IPS-15b (cell line): ENCODE data around the gene TTLL11.

Experiments used
- H3K27me3 ChIP-seq: one replicate; pipeline ENCODE4 v1.6.1; 2013; ENCODE audit warnings: low read length; ENCODE audit not compliant: control insufficient read depth, insufficient read depth
- H3K36me3 ChIP-seq: one replicate; pipeline ENCODE4 v1.6.1; 2013; ENCODE audit warnings: low read length; ENCODE audit not compliant: control insufficient read depth, insufficient read depth
- H3K4me1 ChIP-seq: one replicate; pipeline ENCODE4 v1.6.1; 2013; ENCODE audit warnings: mild to moderate bottlenecking, low read length; ENCODE audit not compliant: control insufficient read depth, insufficient read depth
- H3K4me3 ChIP-seq: one replicate; pipeline ENCODE4 v1.5.1; 2013; ENCODE audit warnings: low read depth, low read length
- H3K9ac ChIP-seq: one replicate; pipeline ENCODE4 v1.6.1; 2013; ENCODE audit warnings: low read depth, mild to moderate bottlenecking, low read length
- H3K9me3 ChIP-seq: one replicate; pipeline ENCODE4 v1.6.1; 2013; ENCODE audit warnings: mild to moderate bottlenecking, low read length; ENCODE audit not compliant: control insufficient read depth, insufficient read depth

The TTLL11 gene

DNA sequence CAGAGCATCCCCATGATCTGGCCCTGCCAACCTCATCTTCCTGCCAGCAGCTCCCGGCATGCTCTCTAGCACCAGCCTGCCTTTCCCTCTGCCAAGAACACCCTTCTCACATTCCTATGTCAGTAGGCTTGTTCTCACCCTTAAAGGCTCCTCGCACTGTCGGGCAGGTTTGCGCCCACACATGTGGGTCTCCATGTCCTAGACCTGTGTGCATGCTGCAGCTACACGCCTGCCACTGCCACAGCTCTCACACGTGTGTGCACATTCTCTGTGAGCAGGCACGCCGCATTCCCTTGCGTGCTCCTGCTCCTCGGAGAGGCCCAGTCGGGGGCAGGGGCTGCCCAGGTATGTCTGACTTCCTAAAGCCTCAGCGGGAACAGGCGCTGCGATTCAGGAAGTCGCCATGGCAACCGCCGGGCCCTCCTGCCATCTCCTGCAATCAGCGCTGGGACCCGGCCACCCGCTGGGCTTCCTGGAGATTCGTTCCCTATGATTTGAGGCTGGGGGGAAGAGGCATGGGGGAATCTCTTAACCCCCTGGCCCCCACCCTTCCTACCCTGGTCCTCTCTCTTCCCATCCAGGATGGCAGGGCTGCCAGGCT is 38.4 kb upstream of the TTLL11 start:
- Histone ChIP-seq H3K4me3 (no peak overlapping the region), H3K36me3 (no peaks in the 10 kb centered on the region), H3K9me3 (no peaks in the 10 kb centered on the region), H3K27me3 (peaks cover 69% of the 10 kb centered on the region), H3K4me1 (peaks cover 15% of the 10 kb centered on the region), H3K9ac (no peak overlapping the region)

DNA sequence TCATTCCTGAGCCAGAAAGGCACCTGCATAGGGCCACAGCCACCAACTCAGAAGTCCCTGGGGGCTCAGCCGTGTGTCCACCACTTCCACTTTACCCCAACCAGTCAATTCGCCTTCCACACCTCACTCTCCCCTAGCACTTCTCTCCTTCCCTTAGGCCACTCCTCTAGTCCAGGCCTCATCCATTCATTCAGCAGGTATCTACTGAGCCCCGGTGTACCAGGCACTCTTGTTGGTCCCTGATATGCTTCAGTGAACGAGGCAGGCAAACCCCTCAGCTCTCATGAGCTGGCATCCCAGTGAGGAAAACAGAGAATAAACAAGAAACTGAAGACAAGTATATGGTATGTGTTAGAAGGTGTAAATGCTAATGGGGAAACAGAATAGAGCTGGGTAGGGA is 37.7 kb upstream of the TTLL11 start:
- H3K36me3 ChIP-seq, result no peaks in the 10 kb centered on the region
- no peaks in the 10 kb centered on the region for H3K9me3 ChIP-seq
- H3K4me1 ChIP-seq, result peaks cover 17% of the 10 kb centered on the region
- no peak overlapping the region for H3K9ac ChIP-seq
- peaks cover 76% of the 10 kb centered on the region for H3K27me3 ChIP-seq
- no peak overlapping the region for H3K4me3 ChIP-seq

- H3K27me3 ChIP-seq, result peaks cover 84% of the 10 kb centered on the region
Observed at GRCh38 chr9:122129969-122130368, 36.9 kb upstream of the TTLL11 start.

DNA sequence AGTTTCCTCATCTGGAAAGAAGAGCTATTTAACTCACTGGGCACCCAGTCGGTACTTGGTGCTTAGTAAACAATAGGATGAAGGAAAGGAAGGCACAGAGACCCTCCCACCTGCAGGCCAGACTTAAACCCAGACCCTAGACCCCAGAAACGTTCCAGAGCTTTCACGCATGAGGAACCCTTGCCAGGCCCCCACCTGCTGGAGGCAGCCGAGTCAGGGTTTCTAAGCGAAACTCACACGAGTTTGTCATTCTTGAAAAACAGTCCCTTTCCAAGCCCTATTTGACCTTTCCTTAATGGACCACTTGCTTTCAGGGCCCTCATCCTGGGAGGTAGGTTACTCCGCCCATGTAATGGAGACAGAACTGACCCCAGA is 35.8 kb upstream of the TTLL11 start:
- Histone ChIP-seq H3K9ac (no peak overlapping the region), H3K9me3 (no peaks in the 10 kb centered on the region), H3K36me3 (no peaks in the 10 kb centered on the region), H3K4me1 (peaks cover 6% of the 10 kb centered on the region), H3K4me3 (no peak overlapping the region), H3K27me3 (peaks cover 84% of the 10 kb centered on the region)

More at GRCh38 chr9:122129969-122130368, 36.9 kb upstream of the TTLL11 start:
- Histone ChIP-seq H3K4me1 (peaks cover 13% of the 10 kb centered on the region), H3K36me3 (no peaks in the 10 kb centered on the region), H3K9me3 (no peaks in the 10 kb centered on the region), H3K4me3 (no peak overlapping the region), H3K9ac (no peak overlapping the region)

GRCh38 chr9:122128007-122128968 is 35.2 kb upstream of the TTLL11 start:
- H3K27me3 ChIP-seq, result peaks cover 78% of the 10 kb centered on the region
- H3K4me1 ChIP-seq, result peaks cover 6% of the 10 kb centered on the region
- H3K36me3 ChIP-seq, result no peaks in the 10 kb centered on the region
- H3K9me3 ChIP-seq, result no peaks in the 10 kb centered on the region
- no peak overlapping the region for H3K4me3 ChIP-seq
- H3K9ac ChIP-seq, result no peak overlapping the region

DNA sequence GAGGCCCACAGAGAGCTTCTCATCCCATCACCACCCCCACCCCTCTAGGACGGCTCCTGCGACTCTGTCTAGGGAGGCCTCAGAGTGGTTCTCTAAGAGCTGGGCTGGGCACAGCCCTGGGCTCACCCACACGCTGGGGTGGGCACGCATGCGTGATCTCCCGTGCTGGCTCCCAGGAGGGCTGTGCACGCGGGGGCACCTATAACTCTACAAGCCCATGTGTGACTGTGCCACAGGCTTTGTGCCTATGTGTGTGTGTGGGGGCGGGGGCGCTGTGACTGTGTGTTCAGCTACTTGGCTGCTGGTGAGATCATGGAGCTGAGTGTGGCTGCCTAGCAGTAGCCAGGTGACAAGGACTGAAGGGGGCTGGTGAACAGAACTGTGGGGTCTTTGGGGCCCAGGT is 34.3 kb upstream of the TTLL11 start:
- no peaks in the 10 kb centered on the region for H3K9me3 ChIP-seq

DNA sequence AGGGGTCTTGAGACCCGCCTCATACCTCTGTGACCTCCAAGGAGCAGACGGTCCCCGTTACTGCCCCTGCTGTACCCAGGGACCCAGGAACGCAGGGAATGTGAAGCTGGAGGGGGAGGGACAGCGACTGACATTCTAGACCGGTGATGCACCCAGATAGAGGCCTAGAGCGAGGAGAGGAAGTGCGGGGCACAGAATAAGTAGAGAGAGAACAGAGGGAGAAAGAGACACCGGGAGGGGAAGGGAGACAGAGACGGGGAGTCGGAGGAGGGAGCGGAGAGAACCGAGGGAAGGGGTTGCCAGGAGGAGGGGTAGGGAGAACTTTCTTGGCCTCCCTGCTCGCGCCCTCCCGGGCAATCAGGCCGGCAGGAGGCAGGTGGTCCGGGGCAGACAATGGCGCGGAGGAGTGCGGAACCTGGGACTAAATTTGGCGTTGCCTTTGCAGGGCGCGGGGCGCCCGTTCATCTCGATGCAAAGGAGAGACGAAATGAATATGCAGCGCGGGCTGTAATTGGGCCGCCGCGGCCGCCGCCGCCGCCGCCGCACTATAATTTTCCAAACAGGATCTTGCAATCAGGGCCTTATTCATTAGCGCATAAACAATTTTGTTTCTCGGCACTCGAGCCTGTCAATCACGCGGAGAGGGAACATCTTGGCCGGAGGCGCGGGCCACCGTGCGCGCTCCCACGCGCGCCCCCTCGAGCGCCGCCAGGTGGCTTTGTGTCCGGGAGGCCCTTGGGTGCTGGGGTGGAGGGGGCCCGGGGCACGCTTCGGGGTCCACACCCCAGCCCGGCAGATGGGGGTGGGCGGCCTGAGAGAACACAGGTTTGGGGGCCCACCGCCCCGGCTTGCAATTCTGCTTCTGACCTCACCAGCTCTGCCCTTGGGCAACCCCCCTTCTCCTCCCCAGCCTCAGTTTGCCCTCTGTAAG is 33.5 kb upstream of the TTLL11 start:
- H3K4me3 ChIP-seq, result peak overlapping the region; percentile 74
- H3K27me3 ChIP-seq, result peaks cover 64% of the 10 kb centered on the region
- no peaks in the 10 kb centered on the region for H3K9me3 ChIP-seq
- no peaks in the 10 kb centered on the region for H3K36me3 ChIP-seq
- H3K9ac ChIP-seq, result no peak overlapping the region
- H3K4me1 ChIP-seq, result peaks cover 6% of the 10 kb centered on the region

More for the DNA sequence above, 34.3 kb upstream of the TTLL11 start:
- H3K4me3 ChIP-seq, result no peak overlapping the region
- no peak overlapping the region for H3K9ac ChIP-seq
- no peaks in the 10 kb centered on the region for H3K36me3 ChIP-seq
- peaks cover 69% of the 10 kb centered on the region for H3K27me3 ChIP-seq
- peaks cover 9% of the 10 kb centered on the region for H3K4me1 ChIP-seq

GRCh38 chr9:122125509-122126330 is 32.6 kb upstream of the TTLL11 start:
- H3K9ac ChIP-seq, result peak overlapping the region; percentile 24
- peaks cover 56% of the 10 kb centered on the region for H3K27me3 ChIP-seq
- peaks cover 6% of the 10 kb centered on the region for H3K4me1 ChIP-seq
- H3K9me3 ChIP-seq, result no peaks in the 10 kb centered on the region
- no peaks in the 10 kb centered on the region for H3K36me3 ChIP-seq
- peak overlapping the region; percentile 74 for H3K4me3 ChIP-seq

DNA sequence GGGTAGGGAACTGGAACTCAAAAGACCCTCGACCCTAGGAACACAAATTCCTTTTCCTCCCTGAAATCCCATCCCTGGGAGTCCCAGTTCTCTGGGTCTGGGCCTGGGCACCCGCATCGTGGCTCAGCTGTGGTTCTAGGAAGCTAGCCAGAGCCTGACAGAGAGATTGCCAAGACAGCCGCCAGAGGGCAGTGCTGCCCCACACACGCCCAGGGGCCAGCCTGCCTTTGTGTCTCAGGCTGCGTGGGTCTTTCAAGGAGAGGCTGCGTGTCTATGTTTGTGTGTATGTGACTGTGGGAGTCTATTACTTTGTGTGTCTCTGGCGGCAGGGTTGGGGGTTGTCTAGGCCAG is 32.0 kb upstream of the TTLL11 start:
- Histone ChIP-seq H3K36me3 (no peaks in the 10 kb centered on the region), H3K4me3 (no peak overlapping the region), H3K4me1 (peaks cover 6% of the 10 kb centered on the region), H3K9ac (no peak overlapping the region), H3K27me3 (peaks cover 50% of the 10 kb centered on the region), H3K9me3 (no peaks in the 10 kb centered on the region)

DNA sequence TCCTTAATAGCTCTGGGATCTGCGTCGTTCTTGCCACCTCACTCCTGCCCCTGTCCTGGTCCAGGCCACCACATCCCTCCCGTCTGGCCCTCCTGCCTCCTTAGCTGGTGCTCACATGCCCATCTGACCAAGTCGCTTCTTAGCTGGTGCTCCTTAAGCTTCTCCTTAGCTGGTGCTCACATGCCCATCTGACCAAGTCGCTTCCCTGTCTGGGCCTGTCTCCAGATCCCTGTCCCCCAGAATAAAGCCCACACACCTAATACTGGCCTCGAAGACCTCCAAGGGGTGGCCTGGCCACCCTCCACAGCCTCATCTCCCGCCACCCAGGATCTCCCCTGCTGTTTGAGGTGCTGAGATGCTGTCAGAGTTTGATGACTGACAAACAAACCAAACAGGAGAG is 31.4 kb upstream of the TTLL11 start:
- Histone ChIP-seq H3K27me3 (peaks cover 44% of the 10 kb centered on the region), H3K36me3 (no peaks in the 10 kb centered on the region), H3K9me3 (no peaks in the 10 kb centered on the region), H3K4me3 (no peak overlapping the region), H3K4me1 (peaks cover 6% of the 10 kb centered on the region), H3K9ac (no peak overlapping the region)

DNA sequence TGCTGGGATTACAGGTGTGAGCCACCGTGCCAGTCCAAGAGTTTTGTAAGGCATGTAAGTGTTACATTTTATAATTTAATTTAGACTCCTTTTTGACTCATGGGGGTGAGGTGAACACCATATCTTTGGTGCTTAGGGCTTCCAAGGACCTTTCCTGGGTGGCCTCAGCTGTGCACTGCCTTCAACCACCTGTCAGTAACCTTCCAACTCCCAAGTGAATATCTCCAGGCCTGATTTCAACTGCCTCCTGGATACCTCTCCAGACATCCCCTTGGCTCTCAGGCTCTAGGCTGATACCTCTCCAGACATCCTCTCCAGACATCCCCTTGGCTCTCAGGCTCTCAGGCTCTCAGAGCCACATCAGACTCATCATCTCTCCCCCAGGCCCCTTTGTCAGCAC is 30.9 kb upstream of the TTLL11 start:
- Histone ChIP-seq H3K4me1 (peaks cover 6% of the 10 kb centered on the region), H3K9ac (no peak overlapping the region), H3K4me3 (no peak overlapping the region), H3K36me3 (no peaks in the 10 kb centered on the region), H3K9me3 (no peaks in the 10 kb centered on the region), H3K27me3 (peaks cover 39% of the 10 kb centered on the region)
